Islet of Langerhans (tissue), 1 donor: Measurements from ENCODE around the gene CCDC33.
"Not testable (repeated sequence)": the region's sequence is repeated elsewhere in the genome, so short reads cannot be mapped to it uniquely, and the experiment has no call there.

Experiments
- FAIRE-seq: peaks from one replicate; lab custom pipeline; 2011; peaks lifted over from hg19 to GRCh38; lab: Jason Lieb, UNC

The CCDC33 gene

DNA sequence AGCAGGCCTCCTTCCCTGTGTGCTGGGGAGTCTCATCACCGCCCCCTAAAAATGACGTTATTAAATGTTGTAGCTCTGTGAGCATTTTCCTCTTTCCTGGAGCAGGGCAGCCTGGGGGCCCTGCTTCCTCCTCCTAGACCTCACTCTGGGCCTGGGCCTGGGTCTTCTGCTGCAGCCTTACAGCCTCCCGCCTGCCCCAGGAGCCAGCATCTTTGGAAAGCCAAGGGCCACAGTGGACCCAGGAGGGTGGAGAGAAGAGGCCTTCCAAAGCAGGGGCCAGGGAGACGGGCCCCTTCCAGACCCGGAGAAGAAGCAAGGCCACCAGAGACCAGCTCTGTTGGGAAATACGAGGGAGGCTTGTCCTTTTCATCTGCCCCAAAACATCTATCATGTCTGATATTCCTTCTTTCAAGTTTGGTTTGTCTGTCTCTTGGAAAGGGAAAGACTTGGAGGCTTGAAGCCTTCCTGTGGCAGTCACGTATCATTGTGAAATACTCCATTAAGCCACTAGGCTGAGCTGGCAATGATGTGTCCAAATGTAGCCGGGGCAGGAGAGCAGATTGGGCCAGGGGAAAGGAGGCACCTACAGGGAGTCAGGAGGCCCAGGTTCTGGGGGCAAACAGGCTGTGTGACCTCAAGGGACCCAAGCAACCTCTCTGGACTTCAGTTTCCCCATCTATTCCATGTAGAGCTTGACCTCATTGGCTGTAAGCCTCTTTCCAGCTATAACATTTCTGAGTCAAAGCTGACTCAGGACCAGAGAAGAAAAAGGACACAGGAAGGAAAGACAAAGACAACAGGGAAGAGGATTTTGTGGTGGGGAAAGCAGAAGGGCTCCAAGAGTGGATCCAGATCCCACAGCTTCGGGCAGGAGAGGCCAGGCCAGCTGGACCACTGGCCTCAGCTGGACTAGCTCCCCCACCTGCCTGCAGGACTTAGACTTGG lies 100.2 kb downstream of the CCDC33 start:
- no peak for FAIRE-seq

DNA sequence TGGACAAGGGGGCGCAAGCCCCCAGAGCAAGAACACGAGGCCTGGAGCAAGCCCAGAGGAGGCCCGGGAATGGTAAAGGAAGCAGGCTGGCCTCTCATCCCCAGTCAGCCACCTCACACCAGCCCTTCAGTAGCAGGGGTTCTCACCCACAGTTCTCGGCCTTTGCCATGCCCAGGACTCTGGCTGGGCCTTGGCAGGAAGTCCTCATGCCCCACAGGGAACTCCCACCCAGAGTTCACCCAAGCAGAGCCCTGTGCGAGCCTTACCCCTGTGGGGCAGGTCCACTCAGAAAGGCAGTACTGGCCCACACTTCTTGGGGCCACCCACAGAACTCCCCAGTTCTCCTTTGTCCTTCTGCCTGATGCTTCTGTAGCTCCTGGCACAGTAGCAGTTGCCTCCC lies 101.0 kb downstream of the CCDC33 start:
- FAIRE-seq = no peak

DNA sequence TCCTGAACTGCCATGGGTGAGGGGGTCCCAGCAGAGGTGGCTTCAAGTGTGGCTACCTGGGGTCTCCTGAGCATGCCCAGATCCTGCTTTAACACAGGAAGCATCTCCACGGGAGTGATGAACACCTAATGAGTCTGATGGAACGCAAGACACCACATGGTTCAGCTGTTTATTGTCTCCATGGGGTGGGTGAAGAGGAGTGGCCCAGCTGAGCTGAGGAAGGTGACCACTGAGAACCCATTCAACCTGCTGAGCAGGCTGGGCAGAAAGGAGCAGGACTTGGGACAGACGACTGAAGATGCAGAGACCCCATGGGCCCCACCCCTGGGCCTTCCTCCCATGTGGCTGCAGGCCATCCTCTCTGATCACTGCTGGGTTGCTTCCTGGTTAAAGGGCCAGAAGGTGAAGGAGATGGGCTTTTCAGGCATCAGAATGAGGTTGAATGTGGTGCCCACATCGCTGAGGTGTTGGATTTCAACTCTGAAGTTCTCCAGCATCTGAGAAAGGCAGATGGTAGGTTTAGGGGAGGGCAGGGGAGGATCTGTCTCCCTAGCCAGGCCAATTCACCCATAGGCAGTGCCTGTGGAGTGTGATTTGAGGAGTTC lies 101.6 kb downstream of the CCDC33 start:
- no peak for FAIRE-seq

DNA sequence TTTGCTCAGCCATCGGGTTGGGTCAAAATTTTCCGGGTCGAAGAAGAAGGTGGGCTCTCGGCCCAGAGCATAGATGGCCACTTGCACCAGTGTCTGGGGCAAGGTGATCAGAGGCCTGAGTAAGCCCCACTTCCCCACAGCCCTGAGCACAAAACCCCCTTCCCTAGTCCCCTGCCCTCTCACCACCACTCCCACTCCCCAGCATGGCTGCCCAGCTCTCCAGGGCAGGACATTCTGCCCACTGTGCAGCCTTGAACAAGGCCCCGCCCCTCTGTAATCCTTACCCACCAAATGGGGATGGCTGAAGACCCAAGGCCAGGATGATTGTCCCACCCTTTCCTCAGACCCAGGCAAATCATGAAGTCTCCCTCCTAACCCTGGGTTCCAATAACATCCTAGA lies 102.5 kb downstream of the CCDC33 start:
- FAIRE-seq = no peak

DNA sequence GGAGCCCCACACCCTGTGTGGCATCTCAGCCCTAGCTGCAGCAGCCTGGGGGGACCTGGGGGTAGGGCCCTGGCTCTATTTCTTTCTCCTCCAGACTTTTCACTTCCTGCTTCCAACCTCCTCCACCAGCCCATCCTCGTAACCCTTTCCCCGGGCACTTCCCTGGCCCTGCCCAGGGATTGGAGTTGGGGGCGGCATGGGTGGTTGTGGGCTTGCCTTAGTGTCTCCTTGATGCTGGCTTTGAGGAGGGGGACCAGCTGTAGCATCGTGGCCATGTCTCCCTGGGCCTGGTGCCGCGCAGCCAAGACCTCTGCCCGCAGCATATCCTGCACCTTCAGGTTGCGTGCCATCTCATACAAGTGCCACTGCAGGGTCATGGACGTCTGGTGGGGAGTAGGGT lies 103.2 kb downstream of the CCDC33 start:
- no peak for FAIRE-seq

DNA sequence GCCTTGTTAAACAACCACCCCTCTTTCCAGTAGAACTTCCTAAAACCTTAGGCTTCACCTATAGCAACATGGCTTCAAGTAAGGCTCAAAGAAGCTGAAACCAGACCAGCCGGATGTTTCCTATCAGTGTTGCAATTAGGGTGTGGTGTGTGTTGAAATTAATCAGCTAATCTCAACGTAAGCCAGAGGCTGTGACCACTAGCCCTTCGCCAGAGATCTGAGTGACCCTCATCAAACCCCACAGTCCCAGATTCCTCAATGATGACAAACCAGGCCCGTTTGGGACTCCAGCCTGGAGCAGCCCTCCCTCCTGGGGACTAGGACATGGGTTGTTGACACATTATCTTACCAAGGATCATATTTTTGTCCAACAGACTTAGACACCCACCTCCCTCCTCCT lies 104.0 kb downstream of the CCDC33 start:
- FAIRE-seq = no peak

DNA sequence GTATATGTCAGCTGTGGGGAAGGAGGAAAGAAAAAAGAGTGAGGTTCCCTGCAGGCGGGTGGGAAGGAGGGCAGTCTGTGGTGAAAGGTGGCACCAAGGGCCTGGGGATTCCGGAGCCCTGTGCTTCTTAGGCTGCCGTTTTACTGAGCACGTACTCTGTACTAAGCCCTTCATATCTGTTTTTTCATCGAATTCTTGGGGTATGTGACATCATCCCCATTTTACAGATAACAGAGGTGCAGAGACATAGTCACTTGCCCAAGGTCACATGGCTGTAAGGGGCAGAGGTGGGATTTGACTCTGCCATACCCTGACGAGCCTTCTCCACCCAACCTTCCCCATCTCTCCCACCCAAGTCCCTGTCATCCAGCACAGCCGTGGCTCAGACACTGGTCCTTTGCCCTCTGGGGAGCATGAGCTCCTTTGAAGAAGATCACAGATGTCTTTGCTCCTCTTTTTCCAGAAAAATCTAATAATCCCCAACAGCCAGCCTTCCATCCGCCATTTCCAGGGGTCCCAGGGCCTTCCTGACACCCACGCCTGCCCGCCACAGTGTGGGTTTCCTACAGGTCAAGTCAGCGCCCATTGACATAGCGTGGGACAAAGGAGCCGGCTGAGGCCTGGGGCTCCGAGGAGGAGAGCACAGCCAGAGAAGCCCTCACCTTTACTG lies 107.1 kb downstream of the CCDC33 start:
- FAIRE-seq = no peak

DNA sequence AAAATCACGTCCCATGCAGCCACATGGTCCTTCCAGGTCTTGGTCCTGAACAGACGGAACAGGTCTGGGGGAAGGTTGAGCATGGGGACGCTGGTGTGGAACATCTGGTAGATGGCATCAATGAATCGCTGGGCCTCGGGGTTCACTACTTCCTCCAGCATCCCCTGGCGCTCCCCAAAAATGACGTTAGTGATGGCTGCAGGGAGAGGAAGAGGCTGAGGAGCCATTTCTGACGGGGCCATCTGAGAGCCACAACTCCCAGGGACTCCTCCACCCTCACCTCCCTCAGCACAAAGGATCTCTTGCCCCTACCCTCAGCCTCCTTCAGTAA lies 107.6 kb downstream of the CCDC33 start:
- no peak for FAIRE-seq

DNA sequence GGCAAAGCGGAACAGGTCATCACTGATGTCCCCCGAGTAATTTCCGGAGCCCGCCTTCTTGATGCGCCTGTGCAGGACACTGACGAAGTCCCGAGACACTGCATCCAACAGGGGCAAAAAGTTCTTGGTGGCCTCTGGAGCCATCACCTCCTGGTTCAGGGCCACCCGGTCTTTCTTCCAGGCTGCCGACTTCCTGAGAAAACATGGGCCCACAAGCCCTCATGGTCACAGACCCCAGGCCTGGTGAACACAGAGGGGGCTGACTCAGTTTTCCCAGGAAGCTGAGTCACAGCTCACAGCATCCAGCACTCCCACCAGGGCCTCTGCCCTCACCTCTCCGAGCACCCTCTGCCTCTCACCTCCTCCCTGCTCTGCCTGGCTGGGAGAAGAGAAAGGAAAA lies 108.9 kb downstream of the CCDC33 start:
- FAIRE-seq = no peak

DNA sequence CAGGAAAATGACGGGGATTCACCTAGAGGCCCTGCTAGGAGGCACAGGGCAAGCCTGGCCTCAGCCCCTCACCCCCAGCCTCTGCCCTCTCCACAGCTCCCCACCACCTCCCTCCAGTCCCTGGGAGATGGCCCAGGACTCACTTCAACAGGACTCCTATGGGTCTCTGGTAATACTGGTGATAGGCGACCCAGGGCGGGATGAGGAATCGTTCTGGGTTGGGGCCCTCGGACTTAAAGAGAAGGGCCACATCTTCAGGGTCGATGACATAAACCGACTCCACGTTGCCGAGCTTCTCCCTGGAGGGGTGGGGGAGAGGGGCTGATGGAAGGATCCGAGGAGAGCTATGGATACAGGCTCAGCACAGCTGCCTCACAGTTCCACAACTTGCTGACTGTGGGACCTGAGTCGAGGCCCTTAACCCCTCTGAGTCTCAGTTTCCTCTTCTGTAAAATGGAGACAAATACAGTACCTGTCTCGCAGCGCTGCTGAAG lies 111.7 kb downstream of the CCDC33 start:
- no peak for FAIRE-seq

DNA sequence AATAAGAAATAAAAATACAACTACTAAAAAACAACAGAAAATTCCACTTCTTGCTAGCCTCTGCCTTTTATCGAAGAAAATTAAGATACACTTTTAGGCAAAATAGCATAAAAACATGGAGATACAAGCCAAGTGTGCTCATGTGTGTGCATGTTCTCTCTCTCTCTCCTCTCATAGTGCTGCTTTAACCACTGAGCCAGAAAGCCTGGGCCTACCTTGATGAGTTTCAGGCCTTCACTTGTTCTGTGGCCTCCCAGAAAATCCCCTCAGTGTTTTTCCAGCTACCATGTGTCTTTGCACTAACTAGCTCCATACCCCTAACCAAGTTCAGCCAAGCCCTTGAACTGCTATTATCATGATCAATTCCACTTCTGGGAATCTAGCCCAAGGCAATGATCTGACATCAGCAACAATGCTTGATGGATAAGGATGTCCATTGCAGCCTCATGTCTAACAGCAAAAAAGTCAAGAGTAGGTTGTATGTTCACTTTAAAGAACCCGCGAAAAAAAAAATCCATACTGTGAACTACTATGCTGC lies 113.2 kb downstream of the CCDC33 start:
- no peak for FAIRE-seq

DNA sequence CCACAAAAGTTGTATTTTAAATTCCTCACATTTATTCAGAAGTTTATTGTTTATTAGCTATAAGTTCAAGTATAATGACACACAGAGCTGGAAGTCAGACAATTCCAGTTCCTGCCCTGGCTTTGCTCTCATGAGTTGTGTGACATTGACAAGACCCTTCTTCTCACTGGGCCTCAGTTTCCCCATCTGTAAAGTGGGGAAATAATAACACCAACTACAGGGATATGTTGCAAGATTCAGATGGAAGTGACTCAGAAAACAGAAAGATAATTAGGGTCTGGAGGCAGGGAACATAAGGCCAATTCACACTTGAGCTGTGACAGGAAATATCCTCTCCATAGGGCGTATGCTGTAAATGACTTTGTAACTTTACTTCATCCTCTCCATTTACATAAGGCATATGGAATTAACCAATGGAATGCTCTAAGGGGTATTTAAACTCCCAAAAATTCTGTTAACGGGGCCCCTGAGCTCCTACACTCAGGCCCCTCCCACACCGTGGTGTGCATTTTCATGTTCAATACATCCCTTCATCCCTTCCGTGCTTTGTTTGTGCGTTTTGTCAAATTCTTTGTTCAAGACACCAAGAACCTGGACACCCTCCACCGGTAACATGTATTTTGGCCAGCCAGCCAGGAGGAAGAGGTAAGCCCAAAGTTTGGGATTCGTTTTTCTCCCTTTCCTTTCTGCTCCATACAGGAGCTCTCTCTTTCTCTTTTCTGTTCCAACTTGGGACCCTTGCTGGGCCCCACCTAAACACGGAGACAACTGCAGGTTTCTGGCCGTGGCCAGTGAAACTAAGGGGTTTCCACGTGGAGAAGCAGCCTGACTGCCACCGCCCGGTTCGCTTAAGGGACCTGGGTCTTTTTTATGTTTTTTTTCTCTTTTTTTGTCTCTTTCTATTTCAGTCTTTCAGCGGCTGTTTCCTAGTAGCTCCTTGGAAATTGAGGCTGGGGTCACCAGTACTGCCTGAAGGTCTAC lies 114.5 kb downstream of the CCDC33 start:
- FAIRE-seq = no peak

DNA sequence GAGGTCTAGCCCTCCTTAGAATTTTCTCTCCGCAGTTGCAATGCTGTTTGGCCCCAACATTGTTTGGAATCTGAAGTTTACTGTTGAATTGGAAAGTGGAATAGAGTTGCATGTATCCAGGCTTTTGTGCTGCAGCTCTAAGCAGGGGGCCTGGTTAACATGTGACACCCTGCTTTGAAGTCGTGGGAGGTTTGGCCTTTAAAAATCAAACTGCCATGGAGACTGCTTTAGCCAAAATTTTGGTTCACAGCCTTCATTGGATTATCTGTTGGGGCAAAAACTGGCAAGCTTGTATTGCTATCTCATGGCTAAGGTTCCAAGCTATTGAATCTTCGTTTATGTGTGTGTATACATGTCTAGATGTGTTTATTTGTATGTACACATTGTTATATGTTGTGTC lies 115.5 kb downstream of the CCDC33 start:
- no peak for FAIRE-seq

DNA sequence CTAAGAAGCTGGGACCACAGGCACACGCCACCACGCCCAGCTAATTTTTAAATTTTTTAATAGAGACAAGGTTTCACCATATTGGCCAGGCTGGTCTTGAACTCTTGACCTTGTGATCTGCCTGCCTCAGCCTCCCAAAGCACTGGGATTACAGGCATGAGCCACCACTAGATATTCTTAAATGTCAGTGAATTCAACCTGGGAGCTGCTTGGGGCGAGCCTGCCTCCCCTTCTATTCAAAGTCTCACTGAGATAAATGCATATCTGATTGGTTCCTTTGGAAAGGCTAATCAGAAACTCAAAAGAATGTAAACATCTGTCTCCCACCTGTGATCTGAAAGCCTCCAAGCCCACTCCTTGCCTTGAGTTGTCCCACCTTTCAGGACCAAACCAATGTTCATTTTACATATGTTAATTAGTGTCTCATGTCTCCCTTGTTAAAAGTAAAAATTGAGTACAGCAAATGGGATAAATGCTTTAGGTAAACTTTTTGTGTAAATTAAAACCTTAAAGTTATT lies 116.3 kb downstream of the CCDC33 start:
- FAIRE-seq = no peak

DNA sequence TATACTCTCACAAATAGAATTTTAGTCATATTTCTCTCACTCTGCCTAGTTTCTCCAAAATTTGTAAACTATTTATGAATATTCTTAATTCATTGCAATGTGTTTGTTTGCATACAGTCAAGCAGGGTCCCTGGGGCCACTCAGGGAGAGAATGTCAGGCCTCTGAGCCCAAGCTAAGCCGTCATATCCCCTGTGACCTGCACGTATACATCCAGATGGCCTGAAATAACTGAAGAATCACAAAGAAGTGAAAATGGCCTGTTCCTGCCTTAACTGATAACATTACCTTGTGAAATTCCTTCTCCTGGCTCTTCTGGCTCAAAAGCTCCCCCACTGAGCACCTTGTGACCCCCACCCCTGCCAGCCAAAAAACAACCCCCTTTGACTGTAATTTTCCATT lies 117.9 kb downstream of the CCDC33 start:
- not testable (repeated sequence) for FAIRE-seq

DNA sequence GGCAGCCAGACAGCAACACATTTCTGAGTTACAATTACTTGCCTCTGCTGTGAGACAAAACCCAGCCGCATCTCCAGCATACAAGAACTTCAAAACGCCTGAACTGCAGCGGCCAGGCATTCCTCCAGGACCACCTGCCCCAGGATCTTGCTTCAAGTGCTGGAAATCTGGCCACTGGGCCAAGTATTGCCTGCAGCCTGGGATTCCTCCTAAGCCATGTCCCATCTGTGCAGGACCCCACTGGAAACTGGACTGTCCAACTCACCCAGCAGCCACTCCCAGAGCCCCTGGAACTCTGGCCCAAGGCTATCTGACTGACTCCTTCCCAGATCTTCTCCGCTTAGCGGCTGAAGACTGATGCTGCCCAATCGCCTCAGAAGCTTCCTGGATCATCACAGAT lies 119.9 kb downstream of the CCDC33 start:
- not testable (repeated sequence) for FAIRE-seq

DNA sequence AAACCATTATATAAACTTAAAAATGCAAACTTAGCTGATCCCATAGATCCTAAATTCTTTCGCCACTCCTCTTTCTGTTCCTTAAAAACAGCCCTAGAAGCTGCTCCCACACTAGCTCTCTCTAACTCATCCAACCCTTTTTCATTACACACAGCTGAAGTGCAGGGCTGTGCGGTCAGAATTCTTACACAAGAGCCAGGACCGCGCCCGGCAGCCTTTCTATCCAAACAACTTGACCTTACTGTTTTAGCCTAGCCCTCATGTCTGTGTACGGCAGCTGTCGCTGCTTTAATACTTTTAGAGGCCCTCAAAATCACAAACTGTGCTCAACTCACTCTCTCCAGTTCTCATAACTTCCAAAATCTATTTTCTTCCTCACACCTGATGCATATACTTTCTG lies 121.4 kb downstream of the CCDC33 start:
- not testable (repeated sequence) for FAIRE-seq

DNA sequence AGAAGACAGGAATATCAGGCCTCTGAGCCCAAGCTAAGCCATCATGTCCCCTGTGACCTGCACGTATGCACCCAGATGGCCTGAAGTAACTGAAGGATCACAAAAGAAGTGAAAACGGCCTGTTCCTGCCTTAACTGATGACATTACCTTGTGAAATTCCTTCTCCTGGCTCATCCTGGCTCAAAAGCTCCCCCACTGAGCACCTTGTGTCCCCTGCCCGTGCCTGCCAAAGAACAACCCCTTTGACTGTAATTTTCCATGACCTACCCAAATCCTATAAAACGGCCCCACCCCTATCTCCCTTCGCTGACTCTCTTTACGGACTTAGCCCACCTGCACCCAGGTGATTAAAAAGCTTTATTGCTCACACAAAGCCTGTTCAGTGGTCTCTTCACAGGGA lies 123.2 kb downstream of the CCDC33 start:
- not testable (repeated sequence) for FAIRE-seq

DNA sequence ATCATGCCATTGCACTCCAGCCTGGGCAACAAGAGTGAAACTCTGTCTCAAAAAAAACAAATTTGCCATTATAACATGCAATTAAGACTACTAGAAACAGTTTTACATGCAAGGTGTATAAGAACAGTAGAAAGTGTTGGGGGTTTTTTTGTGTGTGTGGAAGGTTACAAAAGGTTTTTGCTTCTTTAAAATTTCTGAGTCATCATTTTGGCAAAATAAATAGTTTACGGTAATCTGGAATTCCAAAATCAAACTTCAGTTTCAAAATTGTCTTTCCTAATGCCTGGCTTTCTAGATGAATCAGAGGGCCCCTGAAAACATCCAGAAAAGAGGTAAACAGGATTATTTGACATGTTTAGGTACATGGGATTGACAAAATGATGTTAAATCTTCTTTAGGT lies 124.7 kb downstream of the CCDC33 start:
- FAIRE-seq = not testable (repeated sequence)

DNA sequence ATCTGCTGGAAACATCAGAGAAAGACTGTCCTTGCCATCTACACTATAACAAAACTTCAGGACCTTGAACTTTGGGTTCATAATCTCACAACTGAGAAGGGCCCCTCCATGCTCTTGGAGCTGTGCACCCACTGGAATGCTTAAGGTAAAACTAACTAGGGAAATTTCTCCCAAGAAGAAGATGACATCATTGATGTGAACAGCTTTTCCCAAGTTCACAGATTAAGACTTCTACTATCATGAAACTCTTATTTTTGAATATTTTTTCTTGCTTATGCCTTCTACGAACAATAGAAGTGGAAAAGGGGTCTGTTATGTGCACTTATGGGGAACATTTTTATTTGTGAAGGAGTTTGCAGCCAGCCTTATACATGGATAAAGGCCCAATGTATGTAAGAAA lies 126.4 kb downstream of the CCDC33 start:
- FAIRE-seq = no peak

DNA sequence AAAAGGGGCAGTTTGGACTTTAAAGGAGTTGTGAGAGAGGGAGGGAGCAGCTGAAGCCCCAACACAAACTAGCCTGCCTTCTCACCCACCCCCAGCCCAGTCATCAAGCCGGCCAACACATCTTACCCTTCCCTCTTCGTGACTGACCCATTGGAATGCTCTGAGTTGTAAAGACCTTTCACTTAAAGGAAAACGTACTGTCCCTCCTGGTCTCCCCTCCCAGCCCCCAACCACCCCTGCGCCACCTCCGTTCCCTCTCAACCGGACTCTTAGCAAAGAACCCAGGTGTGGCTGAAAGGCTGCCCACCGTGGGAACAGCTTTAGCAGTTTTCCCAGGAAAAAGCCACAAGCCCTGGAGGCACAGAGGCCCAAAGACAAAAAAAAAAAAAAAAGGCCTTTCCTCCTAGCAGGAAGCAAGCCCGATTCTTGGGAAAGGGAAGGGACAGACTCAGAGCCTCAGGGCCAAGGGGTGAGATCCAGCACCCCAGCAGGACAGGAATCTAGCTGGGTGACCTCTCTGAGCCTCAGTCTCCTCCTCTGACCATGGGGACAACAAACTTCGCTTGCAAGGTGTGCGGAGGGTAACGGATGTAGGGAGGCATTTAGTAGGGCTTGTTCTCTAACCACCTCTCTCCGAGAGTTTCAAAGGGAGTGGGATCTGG lies 128.9 kb downstream of the CCDC33 start:
- no peak for FAIRE-seq
